ENCODE data around the gene SLC9C2.
"Not testable (repeated sequence)": the region's sequence is repeated elsewhere in the genome, so short reads cannot be mapped to it uniquely, and the experiment has no call there.

The SLC9C2 gene

GRCh38 chr1:173478094-173478674 is 124.7 kb downstream of the SLC9C2 start:
- DNase-seq: no peak

GRCh38 chr1:173477286-173478093 is 125.4 kb downstream of the SLC9C2 start, which contains the start of gene PRDX6:
TSS of gene PRDX6 (plus strand) at chr1:173477335. CDS start at chr1:173477398, 63 bp downstream.
- no peak for DNase-seq

GRCh38 chr1:173476665-173477285 is 126.1 kb downstream of the SLC9C2 start:
- DNase-seq: peak; percentile 66

GRCh38 chr1:173476197-173476664 is 126.6 kb downstream of the SLC9C2 start:
- no peak for DNase-seq

- DNase-seq: no peak
These were observed 127.2 kb downstream of the SLC9C2 start for GRCh38 chr1:173475564-173476196.

- DNase-seq: not testable (repeated sequence)
These were observed 128.0 kb downstream of the SLC9C2 start for GRCh38 chr1:173474780-173475421.

GRCh38 chr1:173474097-173474779 is 128.6 kb downstream of the SLC9C2 start:
- no peak for DNase-seq

GRCh38 chr1:173473599-173474011 is 129.3 kb downstream of the SLC9C2 start:
- DNase-seq: no peak

- no peak for DNase-seq
These were observed 132.3 kb downstream of the SLC9C2 start for GRCh38 chr1:173470608-173471007.

- no peak for DNase-seq
These were observed 133.2 kb downstream of the SLC9C2 start for GRCh38 chr1:173469656-173470055.

- no peak for DNase-seq
These were observed 135.4 kb downstream of the SLC9C2 start for GRCh38 chr1:173467426-173467825.

- DNase-seq: not testable (repeated sequence)
These were observed 138.7 kb downstream of the SLC9C2 start for GRCh38 chr1:173464185-173464584.

- not testable (repeated sequence) for DNase-seq
These were observed 140.2 kb downstream of the SLC9C2 start for GRCh38 chr1:173462666-173463065.

- DNase-seq: no peak
These were observed 143.0 kb downstream of the SLC9C2 start for GRCh38 chr1:173459885-173460284.

- no peak for DNase-seq
These were observed 147.8 kb downstream of the SLC9C2 start for GRCh38 chr1:173454966-173455524.

GRCh38 chr1:173453982-173454381 is 148.9 kb downstream of the SLC9C2 start:
- no peak for DNase-seq

- no peak for DNase-seq
These were observed 150.9 kb downstream of the SLC9C2 start for GRCh38 chr1:173451981-173452380.
